H1 (cell line): ENCODE measurements around the gene FSTL4. TPM values are rescaled to one million over a fixed set of nuclear protein-coding genes. Genes with fewer than 3 reads are reported as not detected.

Experiments
- CTCF ChIP-seq, 3 experiments: IDR thresholded peaks; 1 replicate in 2 of 3; 2 replicates in 1 of 3; pipeline versions ENCODE4 v1.5.1 to v1.6.1; 2011; ENCODE audit warnings: low read length in 3 of 3, mild to moderate bottlenecking in 3 of 3, inconsistent platforms in 2 of 3, low read depth in 1 of 3, moderate library complexity in 1 of 3; ENCODE audit not compliant: insufficient read depth in 1 of 3; ENCODE audit errors: control extremely low read depth in 1 of 3
- NRF1 ChIP-seq: IDR thresholded peaks from 2 replicates; pipeline ENCODE4 v1.6.1; 2011; ENCODE audit warnings: mild to moderate bottlenecking, low read depth, low read length, improper control_type of control experiment
- polyA plus RNA-seq, 7 experiments: library from polyadenylated mRNA; depleted of rRNA in 3 of 7; stranded (reverse) in 5 of 7; unstranded in 2 of 7; fragments of >200 nt in 5 of 7; fragments of 200-250 nt in 2 of 7; gene quantifications; 1 replicate in 5 of 7; 2 replicates in 1 of 7; 4 replicates in 1 of 7; pipeline versions ENCODE4 v1.2.1 to v1.2.3, GENCODE V29; 2011 to 2013; ENCODE audit warnings: missing spikeins in 2 of 7, mixed read lengths in 2 of 7
- total RNA-seq: library from RNA; stranded (reverse); fragmentation: NEBNext Ultra II Directional; extraction: Animal tissue kit (Norgen Biotek cat#: 25700); gene quantifications from 2 replicates; pipeline ENCODE4 v1.2.1, GENCODE V29; 2021

FSTL4 gene
- total and polyA plus RNA-seq, 2 of the 8 experiments (the other 6 are each of a cell fraction or from before 2014, with no cell fraction given) = 3.1 to 4.1 TPM

DNA sequence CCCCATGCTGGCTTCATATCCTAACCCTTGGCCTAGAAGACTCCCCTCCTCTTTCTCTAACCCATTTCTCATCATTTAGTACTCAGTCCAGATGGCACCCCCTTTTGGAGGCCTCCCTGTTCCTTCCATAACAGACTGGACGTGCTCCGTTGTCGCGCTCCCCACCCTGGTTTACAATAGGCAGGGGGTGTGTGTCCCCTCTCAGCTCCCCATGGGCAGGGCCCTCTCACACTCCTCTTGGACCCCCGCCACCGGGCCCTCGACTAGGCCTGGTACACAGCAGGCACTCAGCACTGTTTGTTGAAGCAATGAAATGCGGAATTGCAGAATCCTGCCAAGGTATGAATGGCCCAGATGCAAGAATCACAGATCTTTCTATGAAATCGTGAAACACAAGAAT, 227.4 kb downstream of the FSTL4 start (continued):
- no peak for TF ChIP-seq CTCF (IDR thresholded peaks at IDR 0.05; ENCODE audit: control extremely low read depth in 1 of 3, insufficient read depth in 1 of 3, low read depth in 1 of 3, low read length in 3 of 3)
- TF ChIP-seq NRF1 = no peak
